HG02571 (cell line): Measurements from ENCODE around the gene LCNL1.

ENCODE experiments used
- ATAC-seq: cut with Tn5 transposase; IDR thresholded peaks from one replicate; pipeline ENCODE4 v1.9.1; 2021; ENCODE audit warnings: mild to moderate bottlenecking, moderate library complexity; ENCODE audit not compliant: unreplicated experiment

The LCNL1 gene

DNA sequence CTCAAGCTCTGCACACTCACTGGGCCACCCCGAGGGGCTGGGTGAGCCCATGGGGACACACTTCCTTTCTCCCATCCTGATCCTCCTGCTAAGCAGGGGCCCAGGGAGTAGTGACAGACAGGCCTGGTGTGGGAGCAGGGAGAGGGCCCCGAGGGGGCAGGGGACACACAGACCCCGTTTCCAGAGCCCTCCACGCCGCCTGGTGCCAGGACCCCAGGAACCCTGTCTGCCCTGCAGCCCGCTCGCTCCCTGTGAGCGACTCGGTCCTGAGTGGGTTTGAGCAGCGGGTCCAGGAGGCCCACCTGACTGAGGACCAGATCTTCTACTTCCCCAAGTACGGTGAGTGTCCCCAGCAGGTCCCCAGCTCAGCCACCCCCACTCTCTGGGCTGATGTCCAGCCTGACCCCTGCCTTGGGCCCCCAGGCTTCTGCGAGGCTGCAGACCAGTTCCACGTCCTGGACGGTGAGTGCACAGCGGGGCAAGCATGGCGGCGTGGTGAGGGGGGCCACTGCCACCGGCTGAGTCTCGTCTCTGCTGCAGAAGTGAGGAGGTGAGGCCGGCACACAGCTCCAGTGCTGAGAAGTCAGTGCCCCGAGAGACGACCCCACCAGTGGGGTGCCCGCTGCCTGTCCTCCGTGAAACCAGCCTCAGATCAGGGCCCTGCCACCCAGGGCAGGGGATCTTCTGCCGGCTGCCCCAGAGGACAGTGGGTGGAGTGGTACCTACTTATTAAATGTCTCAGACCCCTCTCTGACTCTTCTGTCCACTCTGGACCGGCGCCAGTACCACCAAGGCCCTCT, 36.4 kb upstream of the LCNL1 start:
- no peak for ATAC-seq

DNA sequence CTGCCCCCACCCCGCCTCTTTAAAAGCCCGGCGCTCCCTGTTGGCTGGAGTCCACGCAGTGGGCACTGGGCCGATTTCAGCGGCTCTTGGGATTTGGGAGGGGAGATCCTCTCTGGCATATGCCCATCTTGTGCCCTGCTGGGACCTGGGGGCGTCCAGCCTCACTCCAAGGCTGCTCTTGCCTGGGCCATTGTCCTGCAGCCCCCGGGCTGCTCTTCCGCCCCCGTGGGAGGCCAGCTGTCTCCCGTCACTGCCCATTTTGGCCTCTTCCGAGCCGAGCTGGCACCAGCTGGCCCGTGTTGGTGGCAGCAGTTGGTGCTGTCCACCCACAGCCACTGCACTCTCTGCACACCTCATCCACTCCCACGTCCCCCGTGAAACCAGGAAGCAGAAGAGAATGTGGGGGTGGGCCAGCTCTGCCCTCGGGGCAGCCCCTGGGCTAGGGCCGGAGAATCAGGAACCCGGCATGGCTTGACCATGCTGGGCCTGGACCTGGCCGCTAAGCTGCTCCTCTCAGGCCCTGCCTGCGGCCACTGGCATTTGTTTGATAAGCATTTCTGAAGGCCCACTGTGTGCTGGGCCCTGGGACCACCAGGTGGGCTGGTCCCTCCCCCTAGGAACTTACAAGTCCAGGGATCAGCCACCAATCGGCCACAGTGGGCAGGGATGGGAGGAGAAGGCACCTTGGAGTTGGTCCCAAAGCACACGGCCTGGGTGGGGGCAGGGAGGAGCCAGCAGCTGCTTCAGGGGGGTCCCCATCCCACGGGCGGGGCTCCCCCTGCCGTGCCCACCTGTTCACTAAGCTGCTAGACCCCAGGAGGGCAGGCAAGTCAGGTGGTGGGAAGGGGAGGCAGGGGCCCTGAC, 35.5 kb upstream of the LCNL1 start:
- ATAC-seq, result no peak

DNA sequence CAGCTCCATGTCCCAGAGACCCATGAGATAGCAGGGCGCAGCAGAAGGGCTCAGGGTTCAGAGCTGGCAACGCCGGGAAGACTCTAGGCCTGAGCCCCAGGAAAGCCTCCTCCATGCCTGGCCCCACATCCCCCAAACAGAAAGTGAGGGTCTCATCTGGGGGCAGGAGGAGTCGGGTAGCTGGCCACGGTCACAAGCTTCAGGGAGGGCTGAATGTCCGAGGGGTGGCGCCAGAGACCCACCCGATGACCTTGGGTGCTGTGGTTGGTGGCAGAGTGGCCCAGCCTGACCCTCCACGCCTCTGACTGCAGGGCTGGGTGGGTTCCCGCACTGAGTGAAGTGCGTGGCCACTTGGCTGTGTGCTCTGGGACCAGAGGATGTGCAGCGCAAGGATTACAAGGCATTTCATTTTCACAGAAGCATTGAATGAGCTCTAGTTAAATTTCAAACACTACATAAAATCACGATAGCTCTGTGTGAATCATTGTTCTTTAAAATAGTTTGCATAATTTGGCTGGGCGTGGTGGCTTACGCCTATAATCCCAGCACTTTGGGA, 34.8 kb upstream of the LCNL1 start:
- no peak for ATAC-seq

DNA sequence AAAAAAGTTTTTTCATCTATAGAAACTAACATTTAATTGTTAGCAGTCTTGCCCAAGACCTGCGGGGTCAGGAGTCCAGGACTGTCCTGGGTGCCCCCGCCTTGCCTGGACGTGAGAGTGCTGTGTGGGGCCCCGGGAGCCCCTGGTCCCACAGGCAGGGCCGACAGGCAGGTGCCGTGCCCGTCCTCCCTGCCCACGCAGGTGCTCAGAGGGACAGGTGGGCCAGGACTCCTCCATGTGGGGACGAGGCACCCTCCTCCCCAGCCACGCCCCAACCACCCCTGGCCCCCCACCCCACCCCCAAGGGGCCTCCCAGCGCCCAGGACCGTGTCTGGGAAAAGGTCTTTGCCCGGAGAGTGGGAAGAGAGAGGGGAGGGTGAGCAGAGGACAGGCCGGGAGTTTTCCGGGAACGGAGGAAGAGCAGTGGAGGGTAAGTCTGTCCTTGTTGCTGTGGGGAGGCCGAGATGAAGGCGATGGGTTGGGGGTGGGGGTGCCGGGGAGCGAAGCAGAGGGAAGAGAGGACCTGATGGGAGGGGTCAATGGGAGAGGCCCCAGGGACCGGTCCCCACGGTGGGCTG, 33.5 kb upstream of the LCNL1 start:
- ATAC-seq, result no peak

DNA sequence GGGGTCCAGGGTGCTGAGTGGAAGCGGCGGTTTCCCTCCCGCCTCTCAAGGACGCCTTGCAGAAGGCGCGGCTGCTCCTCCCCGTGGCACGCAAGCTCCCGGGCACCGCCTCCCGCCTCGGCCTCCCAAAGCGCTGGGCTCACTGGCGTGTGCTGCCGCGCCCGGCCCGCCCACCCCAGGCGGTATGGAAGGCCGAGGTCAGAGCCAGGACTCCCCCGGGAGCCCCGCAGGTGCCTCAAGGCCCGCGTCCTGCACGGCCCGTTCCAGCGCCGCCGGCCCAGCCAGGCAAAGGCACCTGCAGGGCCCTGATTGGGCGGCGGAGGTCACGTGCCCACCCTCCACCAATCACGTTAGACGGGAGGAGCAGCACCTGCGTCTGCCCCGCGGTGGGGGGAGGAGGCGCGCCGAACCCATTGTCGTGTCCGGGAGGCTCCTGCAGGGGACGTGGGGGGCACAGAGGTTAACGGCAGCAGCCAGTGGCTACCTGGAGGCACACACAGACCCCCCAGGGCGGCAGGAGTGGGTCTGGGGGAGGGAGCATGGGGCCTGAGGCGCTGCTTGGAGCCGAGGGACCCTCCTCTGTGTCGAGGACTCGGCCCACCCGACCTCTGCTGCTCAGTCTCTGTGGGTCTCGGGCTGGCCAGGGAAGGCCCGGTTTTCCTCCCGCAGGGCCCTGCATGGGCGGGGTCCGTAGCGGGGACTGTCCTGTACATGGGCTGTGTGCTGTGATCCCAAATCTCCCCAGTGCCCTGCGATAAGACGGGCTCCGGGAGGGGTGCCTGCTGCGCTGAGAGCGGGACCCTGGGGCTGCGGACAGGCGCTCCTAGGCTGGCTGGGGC, 32.8 kb upstream of the LCNL1 start:
- ATAC-seq, result peak; percentile 56

DNA sequence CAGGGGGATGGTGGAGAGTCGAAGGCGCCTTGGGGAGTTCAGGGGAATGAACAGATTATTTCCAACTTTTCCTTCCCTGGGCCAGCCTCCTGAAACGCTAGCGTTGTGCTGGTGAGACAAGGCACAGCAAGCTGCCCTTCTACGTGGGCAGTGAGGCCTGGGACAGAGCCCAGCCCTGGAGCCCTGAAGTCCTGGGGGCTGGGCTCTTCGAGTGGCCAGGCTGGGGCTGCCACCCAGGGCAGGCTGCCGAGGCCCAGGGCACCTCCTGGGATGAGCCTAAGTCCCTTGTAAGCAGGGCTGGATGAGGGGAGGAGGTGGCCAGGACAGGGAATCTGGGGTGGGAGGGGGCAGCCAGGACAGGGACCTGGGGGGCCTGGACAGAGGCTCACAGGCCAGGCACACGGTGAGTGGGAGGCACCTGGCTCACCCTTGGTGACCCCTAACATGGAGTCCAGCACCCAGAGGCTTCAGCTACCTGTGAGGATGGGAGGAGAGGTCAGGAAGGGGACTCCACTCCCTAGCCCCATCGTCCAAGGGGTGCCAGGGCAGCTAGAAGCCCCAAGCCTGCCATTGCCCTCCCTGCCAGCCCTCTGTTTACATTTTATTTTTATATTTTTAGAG, 32.0 kb upstream of the LCNL1 start:
- ATAC-seq, result no peak

DNA sequence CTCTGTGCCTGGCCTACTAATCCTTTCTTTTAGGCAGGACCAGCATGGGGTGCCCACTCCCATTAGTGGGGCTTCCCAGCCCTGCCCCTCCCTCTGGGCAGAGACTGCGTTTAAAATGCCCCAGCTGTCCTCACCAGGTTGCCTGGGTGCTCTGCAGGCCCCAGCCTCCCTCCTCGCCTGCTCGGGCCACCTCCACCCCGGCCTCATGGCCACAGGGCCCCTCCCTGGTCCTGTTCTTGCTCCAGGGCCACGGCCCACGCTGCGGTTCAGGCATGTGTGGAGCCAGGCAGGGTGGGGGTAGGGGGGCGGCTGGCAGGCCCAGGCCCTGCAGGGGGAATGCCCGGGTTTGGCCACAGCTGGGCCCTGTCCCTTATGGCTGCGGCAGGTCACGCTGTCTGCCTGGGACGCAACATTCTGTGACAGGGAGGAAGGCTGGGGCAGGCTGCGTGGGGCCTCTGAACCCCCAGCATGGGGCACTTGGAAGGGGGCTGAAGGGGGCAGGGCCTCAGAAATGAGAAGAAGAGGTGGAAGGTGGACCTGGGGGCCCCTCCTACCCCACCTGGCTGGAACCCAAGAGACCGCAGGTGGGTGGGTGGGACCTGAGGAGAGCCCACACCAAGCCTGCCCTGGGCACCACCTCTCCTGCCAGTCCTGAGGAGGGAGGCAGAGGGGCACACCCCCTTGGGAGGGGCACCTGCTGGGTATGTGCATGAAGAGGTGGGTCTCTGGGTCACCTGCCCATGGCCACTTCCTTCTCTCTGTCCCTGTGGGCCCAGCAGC, 31.1 kb upstream of the LCNL1 start, which contains the start of gene LCN12:
TSS of gene LCN12 (plus strand) at position 733 of the 780 bp plus-strand sequence. CDS start 55 bp downstream, outside the sequence.
- no peak for ATAC-seq

DNA sequence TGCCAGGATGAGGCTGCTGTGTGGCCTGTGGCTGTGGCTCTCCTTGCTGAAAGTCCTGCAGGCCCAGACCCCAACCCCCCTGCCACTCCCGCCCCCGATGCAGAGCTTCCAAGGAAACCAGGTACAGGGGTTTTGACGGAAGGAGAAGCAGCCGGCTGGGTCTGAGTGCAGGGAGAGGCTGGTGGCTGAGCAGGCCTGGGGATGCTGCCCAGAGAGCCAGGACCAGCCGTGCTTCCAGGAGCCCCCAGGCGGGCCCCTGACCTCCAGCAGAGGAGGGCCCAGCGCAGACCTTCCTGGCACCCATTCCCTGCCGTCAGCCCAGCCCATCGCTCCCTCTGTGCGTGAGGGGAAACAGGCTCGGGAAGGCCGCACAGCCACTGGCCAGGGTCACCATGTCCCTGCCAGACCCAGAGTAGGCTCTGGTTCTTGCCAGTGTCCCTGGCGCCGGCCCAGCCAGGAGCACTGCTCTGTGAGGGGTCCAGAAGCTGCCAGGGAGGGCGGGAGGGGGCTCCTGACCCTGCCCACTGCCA, 30.4 kb upstream of the LCNL1 start:
- no peak for ATAC-seq

DNA sequence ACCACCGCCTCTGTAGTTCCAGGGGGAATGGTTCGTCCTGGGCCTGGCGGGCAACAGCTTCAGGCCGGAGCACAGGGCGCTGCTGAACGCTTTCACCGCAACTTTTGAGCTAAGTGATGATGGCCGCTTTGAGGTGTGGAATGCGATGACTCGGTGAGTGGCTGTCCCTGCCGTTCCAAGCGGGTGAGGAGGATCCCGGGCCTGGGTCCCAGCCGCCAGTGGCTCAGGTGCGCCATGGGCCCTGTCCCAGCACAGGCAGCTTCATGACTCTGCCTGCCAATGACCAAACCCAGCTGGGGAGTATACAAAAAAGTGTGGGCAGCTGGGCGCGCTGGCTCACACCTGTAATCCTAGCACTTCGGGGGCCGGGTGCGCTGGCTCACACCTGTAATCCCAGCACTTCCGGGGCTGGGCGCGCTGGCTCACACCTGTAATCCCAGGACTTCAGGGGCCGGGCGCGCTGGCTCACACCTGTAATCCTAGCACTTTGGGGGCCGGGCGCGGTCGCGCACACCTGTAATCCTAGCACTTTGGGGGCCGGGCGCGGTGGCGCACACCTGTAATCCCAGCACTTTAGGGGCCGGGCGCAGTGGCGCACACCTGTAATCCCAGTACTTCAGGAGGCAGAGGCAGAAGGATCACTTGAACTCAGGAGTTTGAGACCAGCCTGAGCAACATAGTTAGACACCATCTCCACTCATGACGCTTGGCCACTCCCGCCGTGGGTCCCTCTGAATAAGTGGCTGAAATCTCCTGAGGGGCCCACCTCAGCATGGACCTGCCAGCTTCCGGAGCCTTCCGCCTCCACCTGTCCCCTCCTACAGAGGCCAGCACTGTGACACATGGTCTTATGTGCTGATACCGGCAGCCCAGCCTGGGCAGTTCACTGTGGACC, 29.7 kb upstream of the LCNL1 start:
- ATAC-seq, result no peak

DNA sequence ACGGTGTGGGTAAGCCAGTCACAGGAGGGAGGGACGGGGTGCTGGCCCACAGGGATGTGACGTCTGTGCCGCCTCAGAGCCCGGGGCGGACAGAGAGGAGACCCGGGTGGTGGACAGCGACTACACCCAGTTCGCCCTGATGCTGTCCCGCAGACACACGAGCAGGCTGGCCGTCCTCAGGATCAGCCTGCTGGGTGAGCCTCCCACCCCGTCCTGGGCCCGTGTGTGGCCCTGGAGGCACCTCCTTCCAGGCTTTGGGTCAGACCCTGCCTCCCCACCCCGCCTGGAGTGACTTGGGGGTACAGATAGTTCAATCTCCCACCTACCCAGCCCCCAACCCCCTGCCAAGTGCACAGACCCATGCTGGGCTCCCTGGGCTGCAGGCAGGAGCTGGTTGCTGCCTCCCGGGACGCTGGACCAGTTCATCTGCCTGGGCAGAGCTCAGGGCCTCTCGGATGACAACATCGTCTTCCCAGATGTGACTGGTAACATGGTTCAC, 29.0 kb upstream of the LCNL1 start:
- ATAC-seq, result no peak

DNA sequence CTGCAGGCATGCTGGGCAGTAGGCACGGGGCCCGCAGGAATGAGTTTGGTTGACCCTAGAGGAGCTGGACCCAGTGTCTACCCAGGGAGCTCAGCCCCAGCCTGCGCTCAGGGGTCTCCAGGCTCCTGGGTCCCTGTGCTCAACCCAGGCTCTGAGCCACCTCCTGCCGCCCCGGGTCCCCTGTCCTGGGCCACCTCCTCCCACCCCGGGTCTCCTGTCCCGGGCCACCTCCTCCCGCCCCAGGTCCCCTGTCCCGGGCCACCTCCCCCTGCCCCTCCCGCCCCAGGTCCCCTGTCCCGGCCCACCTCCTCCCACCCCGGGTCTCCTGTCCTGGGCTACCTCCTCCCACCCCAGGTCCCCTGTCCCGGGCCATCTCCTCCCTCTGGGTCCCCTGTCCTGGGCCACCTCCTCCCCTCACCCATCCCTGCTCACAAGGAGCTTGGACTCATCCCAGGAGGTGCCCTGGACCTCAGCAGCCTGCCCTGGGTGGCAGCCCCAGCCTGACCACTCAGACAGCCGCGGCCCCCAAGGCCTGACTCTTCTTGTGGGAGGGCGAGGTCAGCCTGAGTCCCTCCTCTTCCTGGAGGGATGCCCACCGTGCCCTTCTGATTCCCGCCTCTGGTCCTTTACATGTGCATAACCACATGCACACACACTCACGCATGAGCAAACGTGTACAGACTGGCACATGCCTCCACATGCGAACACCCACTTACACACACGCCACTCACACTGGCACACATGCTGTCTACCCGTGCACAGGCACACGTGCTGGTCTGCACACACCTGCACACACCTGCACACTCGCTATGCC, 28.3 kb upstream of the LCNL1 start:
- no peak for ATAC-seq

DNA sequence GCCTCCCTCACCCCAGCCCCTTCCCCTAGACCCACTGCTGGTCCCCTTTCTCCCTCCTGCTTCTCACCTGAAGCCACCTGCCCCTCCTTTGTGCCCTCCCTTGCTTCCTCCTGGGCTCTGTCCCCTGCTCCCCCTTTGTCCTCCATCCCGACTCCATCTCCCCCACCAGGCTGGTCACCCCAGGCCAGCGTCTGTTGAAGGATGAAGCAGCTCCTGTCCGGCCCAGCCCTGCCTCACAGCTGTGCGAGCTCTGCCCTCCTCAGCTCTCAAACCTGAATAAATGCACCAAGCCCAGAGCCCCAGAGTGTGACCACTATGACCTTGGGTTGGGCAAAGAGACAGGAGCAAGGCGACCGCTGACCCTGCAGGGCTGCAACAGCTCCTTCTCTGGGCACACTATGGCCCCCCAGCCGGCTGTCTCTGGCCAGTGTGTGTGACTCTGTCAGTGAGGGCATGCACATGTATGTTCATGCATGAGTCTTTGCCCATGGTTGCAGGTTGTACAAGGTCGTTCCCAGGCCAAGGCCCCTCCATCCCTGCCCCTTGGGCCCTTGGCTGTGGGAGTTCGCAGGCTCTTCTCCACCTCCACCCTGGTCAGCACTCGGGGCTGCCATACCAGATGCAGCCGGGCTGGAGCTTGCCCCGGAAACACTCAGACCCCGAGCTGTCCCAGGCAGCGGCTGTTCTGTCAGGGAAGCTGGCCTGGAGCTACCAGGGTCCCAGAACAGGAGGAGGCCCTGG, 27.4 kb upstream of the LCNL1 start:
- no peak for ATAC-seq

DNA sequence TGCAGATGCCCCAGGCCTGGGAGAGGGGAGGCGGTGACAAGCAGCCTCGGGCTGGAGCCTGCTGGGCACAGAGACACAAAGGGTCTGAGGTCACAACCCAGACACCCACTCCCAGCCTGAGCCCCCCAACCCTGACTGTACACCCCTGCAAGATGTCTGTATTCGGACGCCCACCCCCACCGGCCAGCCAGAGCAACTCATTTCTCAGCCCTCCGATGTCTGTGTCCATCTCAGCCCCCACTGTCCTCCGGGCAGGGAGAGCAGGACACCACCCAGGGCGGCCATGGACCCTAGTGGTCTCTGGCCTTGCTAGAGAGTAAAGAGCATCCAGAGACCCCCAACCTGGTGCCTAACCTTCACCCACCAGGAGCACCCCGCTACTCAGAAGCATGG, 26.9 kb upstream of the LCNL1 start:
- no peak for ATAC-seq

DNA sequence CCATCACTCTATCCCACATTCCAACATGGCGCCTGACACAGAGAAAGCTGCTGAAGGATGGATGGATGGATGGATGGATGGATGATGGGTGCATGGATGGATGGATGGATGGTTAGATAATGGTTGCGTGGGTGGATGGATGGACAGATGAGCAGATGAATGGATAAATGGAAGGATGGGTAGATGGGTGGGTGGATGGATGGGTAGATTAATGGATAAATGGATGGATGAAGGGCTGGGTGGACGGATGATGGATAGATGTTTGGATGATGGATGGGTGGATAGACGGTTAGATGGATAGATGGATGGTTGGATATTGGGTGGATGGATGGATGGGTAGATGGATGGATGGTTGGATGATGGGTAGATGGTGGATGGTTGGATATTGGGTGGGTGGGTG, 26.2 kb upstream of the LCNL1 start:
- no peak for ATAC-seq

DNA sequence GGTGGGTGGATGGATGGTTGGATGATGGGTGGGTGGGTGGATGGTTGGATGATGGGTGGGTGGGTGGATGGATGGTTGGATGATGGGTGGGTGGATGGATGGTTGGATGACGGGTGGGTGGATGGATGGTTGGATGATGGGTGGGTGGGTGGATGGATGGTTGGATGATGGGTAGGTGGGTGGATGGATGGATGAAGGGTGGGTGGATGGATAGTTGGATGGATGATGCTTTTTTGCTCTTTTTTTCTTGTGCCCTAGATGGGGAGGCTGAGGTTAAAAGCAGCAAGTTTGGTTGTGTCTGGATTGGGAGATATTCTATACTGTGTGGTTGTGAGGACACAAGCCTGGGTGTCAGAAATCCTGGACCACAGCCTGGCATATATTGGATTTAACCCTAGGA, 25.3 kb upstream of the LCNL1 start:
- ATAC-seq, result no peak

DNA sequence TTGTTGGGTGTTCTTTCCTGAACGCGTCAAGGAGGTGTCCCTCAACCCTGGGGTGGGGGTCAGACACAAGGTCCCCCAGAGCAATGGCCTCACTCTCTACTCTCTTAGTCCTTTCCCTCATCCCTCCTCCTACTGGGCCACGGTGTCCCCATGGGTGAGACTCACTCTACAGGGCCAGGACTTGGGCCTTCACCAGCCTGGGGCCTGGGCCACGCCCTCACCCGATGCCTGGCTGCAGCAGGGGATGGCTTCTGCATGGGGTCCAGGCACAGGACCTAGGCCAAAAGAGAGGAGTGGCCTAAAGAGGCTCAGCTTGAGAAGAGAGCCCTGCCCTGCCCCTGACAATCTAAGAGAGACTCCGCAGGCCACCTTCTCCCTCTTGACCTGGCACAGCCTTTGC, 24.9 kb upstream of the LCNL1 start:
- ATAC-seq, result no peak
